RPMI8226 (cell line): ENCODE data around the gene TUNAR.

ENCODE experiments used
- DNase-seq: peaks from one replicate; pipeline ENCODE4 v3.0.0-alpha.2; 2015

TUNAR gene

GRCh38 chr14:95876761-95877538 is at the start of gene TUNAR:
TUNAR (plus strand) TSS chr14:95876832.
- no peak for DNase-seq

- DNase-seq: no peak
Measured at GRCh38 chr14:95828649-95829265, 47.9 kb upstream of the TUNAR start.

- no peak for DNase-seq
Measured at GRCh38 chr14:95829321-95829720, 47.3 kb upstream of the TUNAR start.

GRCh38 chr14:95830386-95830785 is 46.2 kb upstream of the TUNAR start:
- no peak for DNase-seq

GRCh38 chr14:95831041-95831440 is 45.6 kb upstream of the TUNAR start:
- no peak for DNase-seq

- DNase-seq: no peak
Measured at GRCh38 chr14:95831468-95831867, 45.2 kb upstream of the TUNAR start.

- no peak for DNase-seq
Measured at GRCh38 chr14:95832012-95832411, 44.6 kb upstream of the TUNAR start.

- no peak for DNase-seq
Measured at GRCh38 chr14:95833429-95833828, 43.2 kb upstream of the TUNAR start.

- no peak for DNase-seq
Measured at GRCh38 chr14:95834496-95834895, 42.1 kb upstream of the TUNAR start.

GRCh38 chr14:95835121-95835730 is 41.4 kb upstream of the TUNAR start:
- DNase-seq: no peak

GRCh38 chr14:95838862-95839261 is 37.8 kb upstream of the TUNAR start:
- DNase-seq: no peak

- no peak for DNase-seq
Measured at GRCh38 chr14:95840094-95840700, 36.4 kb upstream of the TUNAR start.

- DNase-seq: no peak
Measured at GRCh38 chr14:95841668-95842067, 35.0 kb upstream of the TUNAR start.

- no peak for DNase-seq
Measured at GRCh38 chr14:95849761-95850160, 26.9 kb upstream of the TUNAR start.

- no peak for DNase-seq
Measured at GRCh38 chr14:95850429-95850828, 26.2 kb upstream of the TUNAR start.

GRCh38 chr14:95855606-95856005 is 21.0 kb upstream of the TUNAR start:
- DNase-seq: no peak

GRCh38 chr14:95857275-95857674 is 19.4 kb upstream of the TUNAR start:
- no peak for DNase-seq

- DNase-seq: no peak
Measured at GRCh38 chr14:95858893-95859292, 17.7 kb upstream of the TUNAR start.

GRCh38 chr14:95862243-95862642 is 14.4 kb upstream of the TUNAR start:
- no peak for DNase-seq

- no peak for DNase-seq
Measured at GRCh38 chr14:95863295-95863694, 13.3 kb upstream of the TUNAR start.

- DNase-seq: no peak
Measured at GRCh38 chr14:95869776-95870175, 6.9 kb upstream of the TUNAR start.

- DNase-seq: no peak
Measured at GRCh38 chr14:95870772-95871171, 5.9 kb upstream of the TUNAR start.

GRCh38 chr14:95871531-95871930 is 5.1 kb upstream of the TUNAR start:
- DNase-seq: no peak

GRCh38 chr14:95872777-95873176 is 3.9 kb upstream of the TUNAR start:
- no peak for DNase-seq
